ENCODE results near the gene FCRL6.
A peak's percentile ranks its signal among the peaks of the same experiment; 100 is the strongest.

Gene FCRL6

GRCh38 chr1:159780583-159781582, 21.3 kb upstream of the FCRL6 start, which contains the start of gene DUSP23:
DUSP23 (plus strand) TSS chr1:159780962; CDS start chr1:159781101, 139 bp downstream.
- Histone ChIP-seq H3K9ac (ENCODE audit: low read length) (peak within 1 kb of the TSS; percentile 25), H3K9me3 (ENCODE audit: low read length) (no peaks in the 10 kb centered on the region), H3K4me3 (ENCODE audit: low read depth in 1 of 2, low read length in 2 of 2) (peak within 1 kb of the TSS; percentile 56 to 89), H3K27me3 (ENCODE audit: control insufficient read depth in 1 of 2, insufficient read depth in 2 of 2, low read length in 2 of 2) (no peaks in the 10 kb centered on the region), H3K27ac (ENCODE audit: low read depth, low read length) (peak within 1 kb of the TSS; percentile 67), H3K36me3 (ENCODE audit: insufficient read depth, low read length) (no peaks in the 10 kb centered on the region), H3K4me1 (ENCODE audit: insufficient read depth, low read length) (peaks cover 6% of the 10 kb centered on the region)

GRCh38 chr1:159781992-159782391, 20.2 kb upstream of the FCRL6 start:
- Histone ChIP-seq H3K27me3 (ENCODE audit: control insufficient read depth in 1 of 2, insufficient read depth in 2 of 2, low read length in 2 of 2) (no peaks in the 10 kb centered on the region), H3K9ac (ENCODE audit: low read length) (no peak overlapping the region), H3K4me3 (ENCODE audit: low read depth in 1 of 2, low read length in 2 of 2) (peak overlapping the region in 1 of 2 donors; percentile 56), H3K27ac (ENCODE audit: low read depth, low read length) (no peak overlapping the region), H3K9me3 (ENCODE audit: low read length) (no peaks in the 10 kb centered on the region), H3K36me3 (ENCODE audit: insufficient read depth, low read length) (no peaks in the 10 kb centered on the region), H3K4me1 (ENCODE audit: insufficient read depth, low read length) (peaks cover 6% of the 10 kb centered on the region)

- no peaks in the 10 kb centered on the region for H3K9me3 ChIP-seq (ENCODE audit: low read length)
- no peak overlapping the region for H3K27ac ChIP-seq (ENCODE audit: low read depth, low read length)
- peaks cover 6% of the 10 kb centered on the region for H3K4me1 ChIP-seq (ENCODE audit: insufficient read depth, low read length)
- H3K27me3 ChIP-seq (ENCODE audit: control insufficient read depth in 1 of 2, insufficient read depth in 2 of 2, low read length in 2 of 2): no peaks in the 10 kb centered on the region
- no peak overlapping the region for H3K4me3 ChIP-seq (ENCODE audit: low read depth in 1 of 2, low read length in 2 of 2)
- H3K36me3 ChIP-seq (ENCODE audit: insufficient read depth, low read length): no peaks in the 10 kb centered on the region
- H3K9ac ChIP-seq (ENCODE audit: low read length): no peak overlapping the region
Observed at GRCh38 chr1:159783724-159784123, 18.4 kb upstream of the FCRL6 start.

- no peak overlapping the region for H3K27ac ChIP-seq (ENCODE audit: low read depth, low read length)
- no peak overlapping the region for H3K9ac ChIP-seq (ENCODE audit: low read length)
- no peak overlapping the region for H3K4me3 ChIP-seq (ENCODE audit: low read depth in 1 of 2, low read length in 2 of 2)
- no peaks in the 10 kb centered on the region for H3K27me3 ChIP-seq (ENCODE audit: control insufficient read depth in 1 of 2, insufficient read depth in 2 of 2, low read length in 2 of 2)
- H3K36me3 ChIP-seq (ENCODE audit: insufficient read depth, low read length): no peaks in the 10 kb centered on the region
- no peaks in the 10 kb centered on the region for H3K9me3 ChIP-seq (ENCODE audit: low read length)
- no peaks in the 10 kb centered on the region for H3K4me1 ChIP-seq (ENCODE audit: insufficient read depth, low read length)
Observed at GRCh38 chr1:159786465-159786864, 15.7 kb upstream of the FCRL6 start.

GRCh38 chr1:159786966-159787365, 15.2 kb upstream of the FCRL6 start:
- Histone ChIP-seq H3K36me3 (ENCODE audit: insufficient read depth, low read length) (no peaks in the 10 kb centered on the region), H3K9ac (ENCODE audit: low read length) (no peak overlapping the region), H3K4me3 (ENCODE audit: low read depth in 1 of 2, low read length in 2 of 2) (no peak overlapping the region), H3K4me1 (ENCODE audit: insufficient read depth, low read length) (no peaks in the 10 kb centered on the region), H3K9me3 (ENCODE audit: low read length) (no peaks in the 10 kb centered on the region), H3K27ac (ENCODE audit: low read depth, low read length) (no peak overlapping the region), H3K27me3 (ENCODE audit: control insufficient read depth in 1 of 2, insufficient read depth in 2 of 2, low read length in 2 of 2) (peaks cover 0 to 3% of the 10 kb centered on the region in 2 donors)

- Histone ChIP-seq H3K9me3 (ENCODE audit: low read length) (no peaks in the 10 kb centered on the region), H3K4me1 (ENCODE audit: insufficient read depth, low read length) (no peaks in the 10 kb centered on the region), H3K4me3 (ENCODE audit: low read depth in 1 of 2, low read length in 2 of 2) (no peak overlapping the region), H3K9ac (ENCODE audit: low read length) (no peak overlapping the region), H3K27ac (ENCODE audit: low read depth, low read length) (no peak overlapping the region), H3K27me3 (ENCODE audit: control insufficient read depth in 1 of 2, insufficient read depth in 2 of 2, low read length in 2 of 2) (peaks cover 0 to 6% of the 10 kb centered on the region in 2 donors), H3K36me3 (ENCODE audit: insufficient read depth, low read length) (no peaks in the 10 kb centered on the region)
Observed at GRCh38 chr1:159790237-159790917, 11.8 kb upstream of the FCRL6 start.

- no peaks in the 10 kb centered on the region for H3K9me3 ChIP-seq (ENCODE audit: low read length)
- H3K9ac ChIP-seq (ENCODE audit: low read length): no peak overlapping the region
- no peak overlapping the region for H3K27ac ChIP-seq (ENCODE audit: low read depth, low read length)
- H3K36me3 ChIP-seq (ENCODE audit: insufficient read depth, low read length): no peaks in the 10 kb centered on the region
- peaks cover 0 to 6% of the 10 kb centered on the region in 2 donors for H3K27me3 ChIP-seq (ENCODE audit: control insufficient read depth in 1 of 2, insufficient read depth in 2 of 2, low read length in 2 of 2)
- H3K4me3 ChIP-seq (ENCODE audit: low read depth in 1 of 2, low read length in 2 of 2): no peak overlapping the region
- H3K4me1 ChIP-seq (ENCODE audit: insufficient read depth, low read length): no peaks in the 10 kb centered on the region
Observed at GRCh38 chr1:159791031-159791430, 11.1 kb upstream of the FCRL6 start.

- peaks cover 0 to 6% of the 10 kb centered on the region in 2 donors for H3K27me3 ChIP-seq (ENCODE audit: control insufficient read depth in 1 of 2, insufficient read depth in 2 of 2, low read length in 2 of 2)
Observed at GRCh38 chr1:159791461-159791860, 10.7 kb upstream of the FCRL6 start.

GRCh38 chr1:159795534-159795933, 6.6 kb upstream of the FCRL6 start:
- Histone ChIP-seq H3K4me3 (ENCODE audit: low read depth in 1 of 2, low read length in 2 of 2) (no peak overlapping the region), H3K27me3 (ENCODE audit: control insufficient read depth in 1 of 2, insufficient read depth in 2 of 2, low read length in 2 of 2) (peaks cover 0 to 6% of the 10 kb centered on the region in 2 donors), H3K9me3 (ENCODE audit: low read length) (no peaks in the 10 kb centered on the region), H3K36me3 (ENCODE audit: insufficient read depth, low read length) (no peaks in the 10 kb centered on the region), H3K4me1 (ENCODE audit: insufficient read depth, low read length) (no peaks in the 10 kb centered on the region), H3K9ac (ENCODE audit: low read length) (no peak overlapping the region), H3K27ac (ENCODE audit: low read depth, low read length) (no peak overlapping the region)

More at GRCh38 chr1:159791461-159791860, 10.7 kb upstream of the FCRL6 start:
- Histone ChIP-seq H3K4me3 (ENCODE audit: low read depth in 1 of 2, low read length in 2 of 2) (no peak overlapping the region), H3K9me3 (ENCODE audit: low read length) (no peaks in the 10 kb centered on the region), H3K27ac (ENCODE audit: low read depth, low read length) (no peak overlapping the region), H3K36me3 (ENCODE audit: insufficient read depth, low read length) (no peaks in the 10 kb centered on the region), H3K4me1 (ENCODE audit: insufficient read depth, low read length) (no peaks in the 10 kb centered on the region), H3K9ac (ENCODE audit: low read length) (no peak overlapping the region)

GRCh38 chr1:159798893-159799292, 3.3 kb upstream of the FCRL6 start:
- H3K4me3 ChIP-seq (ENCODE audit: low read depth in 1 of 2, low read length in 2 of 2): no peak overlapping the region
- no peaks in the 10 kb centered on the region for H3K9me3 ChIP-seq (ENCODE audit: low read length)
- H3K27me3 ChIP-seq (ENCODE audit: control insufficient read depth in 1 of 2, insufficient read depth in 2 of 2, low read length in 2 of 2): no peaks in the 10 kb centered on the region
- no peaks in the 10 kb centered on the region for H3K4me1 ChIP-seq (ENCODE audit: insufficient read depth, low read length)
- H3K27ac ChIP-seq (ENCODE audit: low read depth, low read length): no peak overlapping the region
- H3K36me3 ChIP-seq (ENCODE audit: insufficient read depth, low read length): no peaks in the 10 kb centered on the region
- no peak overlapping the region for H3K9ac ChIP-seq (ENCODE audit: low read length)

- Histone ChIP-seq H3K4me1 (ENCODE audit: insufficient read depth, low read length) (no peaks in the 10 kb centered on the region), H3K27me3 (ENCODE audit: control insufficient read depth in 1 of 2, insufficient read depth in 2 of 2, low read length in 2 of 2) (no peaks in the 10 kb centered on the region), H3K9me3 (ENCODE audit: low read length) (no peaks in the 10 kb centered on the region), H3K36me3 (ENCODE audit: insufficient read depth, low read length) (no peaks in the 10 kb centered on the region), H3K27ac (ENCODE audit: low read depth, low read length) (no peak overlapping the region), H3K9ac (ENCODE audit: low read length) (no peak overlapping the region), H3K4me3 (ENCODE audit: low read depth in 1 of 2, low read length in 2 of 2) (no peak overlapping the region)
Observed at GRCh38 chr1:159799446-159799985, 2.6 kb upstream of the FCRL6 start.
